HepG2 (cell line): ENCODE measurements around the gene NCOA7. TPM values are rescaled to one million over a fixed set of nuclear protein-coding genes. Genes with fewer than 3 reads are reported as not detected.

ENCODE experiments used
- ATAD3A ChIP-seq: sonication (generic); formaldehyde crosslinking; IDR thresholded peaks from 2 replicates; pipeline ENCODE4 v1.4.0; 2020; ENCODE audit warnings: missing genetic modification reagents
- CEBPG ChIP-seq: IDR thresholded peaks from 2 replicates; pipeline ENCODE4 v1.6.1; 2016
- ETV6 ChIP-seq: sonication (generic); formaldehyde crosslinking; conservative IDR thresholded peaks from 2 replicates; pipeline ENCODE4 v1.4.0; 2020; ENCODE audit warnings: missing genetic modification reagents
- GATAD1 ChIP-seq: IDR thresholded peaks from 2 replicates; pipeline ENCODE4 v1.6.1; 2016; ENCODE audit warnings: missing genetic modification reagents, missing compliant biosample characterization
- HOXA3 ChIP-seq: sonication (generic); formaldehyde crosslinking; IDR thresholded peaks from 2 replicates; pipeline ENCODE4 v1.5.0; 2020; ENCODE audit warnings: missing genetic modification reagents
- IRF2 ChIP-seq: IDR thresholded peaks from 2 replicates; pipeline ENCODE4 v1.6.1; 2018; ENCODE audit warnings: missing genetic modification reagents, missing compliant biosample characterization
- KLF11 ChIP-seq: IDR thresholded peaks from 2 replicates; pipeline ENCODE4 v1.6.1; 2016; ENCODE audit warnings: missing compliant biosample characterization
- KLF16 ChIP-seq, 2 experiments: sonication (generic) in 1 of 2; formaldehyde crosslinking in 1 of 2; IDR thresholded peaks; 2 replicates each; pipeline versions ENCODE4 v1.6.1 to v1.8.0; 2016 to 2023; ENCODE audit warnings: missing genetic modification reagents in 2 of 2, missing compliant biosample characterization in 1 of 2
- MXD1 ChIP-seq: sonication (generic); formaldehyde crosslinking; IDR thresholded peaks from 2 replicates; pipeline ENCODE4 v1.4.0; 2020; ENCODE audit warnings: mild to moderate bottlenecking, missing genetic modification reagents
- MXI1 ChIP-seq: IDR thresholded peaks from 3 replicates; pipeline ENCODE4 v1.6.1; 2012; ENCODE audit warnings: low read depth, low read length, inconsistent platforms, borderline replicate concordance
- PHF20 ChIP-seq: sonication (generic); formaldehyde crosslinking; IDR thresholded peaks from 2 replicates; pipeline ENCODE4 v1.5.0; 2020; ENCODE audit warnings: mild to moderate bottlenecking, missing genetic modification reagents
- RBFOX2 ChIP-seq: fragments of 200-400 bp; formaldehyde crosslinking; IDR thresholded peaks from 2 replicates; pipeline ENCODE4 v1.6.1; 2017; ENCODE audit warnings: low read depth, mild to moderate bottlenecking, low read length
- SAFB2 ChIP-seq: sonication (generic); formaldehyde crosslinking; IDR thresholded peaks from 2 replicates; pipeline ENCODE4 v1.5.1; 2020; ENCODE audit warnings: missing genetic modification reagents, low read depth, mild to moderate bottlenecking, borderline replicate concordance
- SAP130 ChIP-seq: IDR thresholded peaks from 2 replicates; pipeline ENCODE4 v1.6.1; 2016; ENCODE audit warnings: low read depth
- SOX5 ChIP-seq: IDR thresholded peaks from 2 replicates; pipeline ENCODE4 v1.6.1; 2016; ENCODE audit warnings: borderline replicate concordance
- THRA ChIP-seq: sonication (generic); formaldehyde crosslinking; IDR thresholded peaks from 2 replicates; pipeline ENCODE4 v1.4.0; 2020; ENCODE audit warnings: missing genetic modification reagents, borderline replicate concordance
- ZFP82 ChIP-seq: sonication (generic); formaldehyde crosslinking; IDR thresholded peaks from 2 replicates; pipeline ENCODE4 v1.5.1; 2020; ENCODE audit warnings: mild to moderate bottlenecking, missing genetic modification reagents, borderline replicate concordance
- ZKSCAN1 ChIP-seq: fragments of 150-350 bp; IDR thresholded peaks from 2 replicates; pipeline ENCODE4 v1.6.1; 2014; ENCODE audit warnings: low read length
- ZNF354B ChIP-seq: sonication (generic); formaldehyde crosslinking; IDR thresholded peaks from 2 replicates; pipeline ENCODE4 v1.8.0; 2022; ENCODE audit warnings: mild to moderate bottlenecking, missing genetic modification reagents
- ZNF383 ChIP-seq: sonication (generic); formaldehyde crosslinking; IDR thresholded peaks from 2 replicates; pipeline ENCODE4 v1.4.0; 2020; ENCODE audit warnings: missing genetic modification reagents, mild to moderate bottlenecking, borderline replicate concordance
- ZNF569 ChIP-seq: sonication (generic); formaldehyde crosslinking; IDR thresholded peaks from 2 replicates; pipeline ENCODE4 v1.5.0; 2020; ENCODE audit warnings: mild to moderate bottlenecking, missing genetic modification reagents, moderate library complexity, borderline replicate concordance
- ZNF878 ChIP-seq: sonication (generic); formaldehyde crosslinking; IDR thresholded peaks from 2 replicates; pipeline ENCODE4 v1.8.1; 2023; ENCODE audit warnings: mild to moderate bottlenecking, missing genetic modification reagents, moderate library complexity
- polyA plus RNA-seq, 8 experiments: library from polyadenylated mRNA; depleted of rRNA in 3 of 8; stranded (reverse) in 7 of 8; unstranded in 1 of 8; fragments of >200 nt; fragmentation: Illumina TruSeq in 4 of 8; extraction: Trizol in 4 of 8; gene quantifications; 2 replicates each; pipeline versions ENCODE4 v1.2.1 to v1.2.3, GENCODE V29; 2011 to 2016; ENCODE audit warnings: low read depth in 4 of 8, missing spikeins in 1 of 8, mixed read lengths in 1 of 8; ENCODE audit not compliant: insufficient read depth in 1 of 8
- total RNA-seq, 5 experiments: library from RNA; depleted of rRNA; stranded (reverse); fragments of >200 nt; fragmentation: Illumina TruSeq; extraction: Trizol; gene quantifications; 2 replicates each; pipeline ENCODE4 v1.2.3, GENCODE V29; 2016; ENCODE audit warnings: low read depth in 1 of 5
- TF ChIP-seq, protein P1 (sequence below): sonication (generic); formaldehyde crosslinking; conservative IDR thresholded peaks from 2 replicates; pipeline ENCODE4 v1.4.0; 2020; ENCODE audit warnings: missing genetic modification reagents
- TF ChIP-seq, protein P2 (sequence below): IDR thresholded peaks from 2 replicates; pipeline ENCODE4 v1.6.1; 2016; ENCODE audit warnings: low read depth
- TF ChIP-seq, protein P3 (sequence below), 2 experiments: sonication (generic) in 1 of 2; formaldehyde crosslinking in 1 of 2; IDR thresholded peaks; 2 replicates each; pipeline versions ENCODE4 v1.4.0 to v1.6.1; 2018 to 2020; ENCODE audit warnings: missing genetic modification reagents in 2 of 2, borderline replicate concordance in 1 of 2, low read depth in 1 of 2, mild to moderate bottlenecking in 1 of 2, missing biosample characterization in 1 of 2

NCOA7 gene
- total and polyA plus RNA-seq, 2 of the 13 experiments (the other 11 are each of a cell fraction or from before 2014, with no cell fraction given), result 13.6 to 20.8 TPM

- TF ChIP-seq, protein P1, sequence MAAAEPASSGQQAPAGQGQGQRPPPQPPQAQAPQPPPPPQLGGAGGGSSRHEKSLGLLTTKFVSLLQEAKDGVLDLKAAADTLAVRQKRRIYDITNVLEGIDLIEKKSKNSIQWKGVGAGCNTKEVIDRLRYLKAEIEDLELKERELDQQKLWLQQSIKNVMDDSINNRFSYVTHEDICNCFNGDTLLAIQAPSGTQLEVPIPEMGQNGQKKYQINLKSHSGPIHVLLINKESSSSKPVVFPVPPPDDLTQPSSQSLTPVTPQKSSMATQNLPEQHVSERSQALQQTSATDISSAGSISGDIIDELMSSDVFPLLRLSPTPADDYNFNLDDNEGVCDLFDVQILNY, result no peak
- TF ChIP-seq ZNF354B (CRISPR knock-in tag), result 0 out of 2 replicates have a peak, but pooled peaks have one; percentile 31
- TF ChIP-seq, protein P2, sequence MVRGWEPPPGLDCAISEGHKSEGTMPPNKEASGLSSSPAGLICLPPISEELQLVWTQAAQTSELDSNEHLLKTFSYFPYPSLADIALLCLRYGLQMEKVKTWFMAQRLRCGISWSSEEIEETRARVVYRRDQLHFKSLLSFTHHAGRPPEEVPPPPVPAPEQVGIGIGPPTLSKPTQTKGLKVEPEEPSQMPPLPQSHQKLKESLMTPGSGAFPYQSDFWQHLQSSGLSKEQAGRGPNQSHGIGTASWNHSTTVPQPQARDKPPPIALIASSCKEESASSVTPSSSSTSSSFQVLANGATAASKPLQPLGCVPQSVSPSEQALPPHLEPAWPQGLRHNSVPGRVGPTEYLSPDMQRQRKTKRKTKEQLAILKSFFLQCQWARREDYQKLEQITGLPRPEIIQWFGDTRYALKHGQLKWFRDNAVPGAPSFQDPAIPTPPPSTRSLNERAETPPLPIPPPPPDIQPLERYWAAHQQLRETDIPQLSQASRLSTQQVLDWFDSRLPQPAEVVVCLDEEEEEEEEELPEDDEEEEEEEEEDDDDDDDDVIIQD (CRISPR knock-in tag), result peak; percentile 36
- peak; percentile 61; the same call in 1 of the 2 replicates for TF ChIP-seq SOX5 (CRISPR knock-in tag)
- TF ChIP-seq SAP130, result peak; percentile 63; the same call in 1 of the 2 replicates
- TF ChIP-seq MXD1 (CRISPR knock-in tag), result no peak
- no peak; the same call in 1 of the 2 replicates for TF ChIP-seq ZNF383 (CRISPR knock-in tag)
- no peak for TF ChIP-seq MXI1
- 0 out of 2 replicates have a peak, but pooled peaks have one; percentile 29 for TF ChIP-seq PHF20 (CRISPR knock-in tag)
- TF ChIP-seq RBFOX2, result 0 out of 2 replicates have a peak, but pooled peaks have one; percentile 31
- TF ChIP-seq, protein P3, sequence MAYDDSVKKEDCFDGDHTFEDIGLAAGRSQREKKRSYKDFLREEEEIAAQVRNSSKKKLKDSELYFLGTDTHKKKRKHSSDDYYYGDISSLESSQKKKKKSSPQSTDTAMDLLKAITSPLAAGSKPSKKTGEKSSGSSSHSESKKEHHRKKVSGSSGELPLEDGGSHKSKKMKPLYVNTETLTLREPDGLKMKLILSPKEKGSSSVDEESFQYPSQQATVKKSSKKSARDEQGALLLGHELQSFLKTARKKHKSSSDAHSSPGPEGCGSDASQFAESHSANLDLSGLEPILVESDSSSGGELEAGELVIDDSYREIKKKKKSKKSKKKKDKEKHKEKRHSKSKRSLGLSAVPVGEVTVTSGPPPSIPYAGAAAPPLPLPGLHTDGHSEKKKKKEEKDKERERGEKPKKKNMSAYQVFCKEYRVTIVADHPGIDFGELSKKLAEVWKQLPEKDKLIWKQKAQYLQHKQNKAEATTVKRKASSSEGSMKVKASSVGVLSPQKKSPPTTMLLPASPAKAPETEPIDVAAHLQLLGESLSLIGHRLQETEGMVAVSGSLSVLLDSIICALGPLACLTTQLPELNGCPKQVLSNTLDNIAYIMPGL (CRISPR knock-in tag; IDR thresholded peaks at IDR 0.05; ENCODE audit: borderline replicate concordance in 1 of 2, low read depth in 1 of 2), result peak; percentile 97 to 99
- TF ChIP-seq ZNF878, result no peak; the same call in 1 of the 2 replicates
- TF ChIP-seq ETV6 (CRISPR knock-in tag), result 0 out of 2 replicates have a peak, but pooled peaks have one; percentile 34
- peak; percentile 30; the same call in 1 of the 2 replicates for TF ChIP-seq ZFP82 (CRISPR knock-in tag)
- TF ChIP-seq KLF11 (CRISPR knock-in tag), result peak; percentile 84
- peak; percentile 66; the same call in 1 of the 2 replicates for TF ChIP-seq THRA
- peak in 1 of 2 experiments; percentile 91; a peak in 2 of 4 replicates for TF ChIP-seq KLF16 (CRISPR knock-in tag; IDR thresholded peaks at IDR 0.05)
- peak; percentile 49; the same call in 1 of the 2 replicates for TF ChIP-seq GATAD1 (CRISPR knock-in tag)
- peak; percentile 66; the same call in 1 of the 2 replicates for TF ChIP-seq SAFB2
- no peak for TF ChIP-seq ZNF569 (CRISPR knock-in tag)
- TF ChIP-seq CEBPG, result peak; percentile 96
- TF ChIP-seq ZKSCAN1, result peak; percentile 85; the same call in 1 of the 2 replicates
- peak; percentile 92 for TF ChIP-seq IRF2 (CRISPR knock-in tag)
- no peak for TF ChIP-seq ATAD3A
- peak; percentile 72 for TF ChIP-seq HOXA3 (CRISPR knock-in tag)
These were observed 10.7 kb upstream of the NCOA7 start (continued) for GRCh38 chr6:125779924-125780539.
